Frontal cortex (tissue), 4 donors: ENCODE data around the gene CAB39L. TPM values are rescaled to one million over a fixed set of nuclear protein-coding genes. Genes with fewer than 3 reads are reported as not detected.

Experiments
- DNase-seq, 2 donors: peaks; one replicate each; pipeline ENCODE4 v3.0.0; 2012; ENCODE audit warnings: low spot score in 2 of 2
- FAIRE-seq: peaks from 2 replicates; lab custom pipeline; 2012; peaks lifted over from hg19 to GRCh38; lab: Jason Lieb, UNC
- total RNA-seq: library from RNA; depleted of rRNA; stranded (reverse); fragments of >200 nt; gene quantifications from one replicate; pipeline ENCODE4 v1.2.3, GENCODE V29; 2014
- donor health status: control.
- donor health status: control.
- donor health status: control.

Gene CAB39L
- total RNA-seq: 43.2 TPM

- peak; percentile 53 for FAIRE-seq
- DNase-seq: peak; percentile 79 to 88
Measured at GRCh38 chr13:49443704-49444523, at the start of gene CAB39L, which contains the start of gene SETDB2. CAB39L (minus strand) TSS chr13:49444064; CDS start chr13:49382910, 61,154 bp downstream. SETDB2 (plus strand) TSS chr13:49444274; CDS start chr13:49451894, 7,620 bp downstream.

- FAIRE-seq: no peak
- DNase-seq: no peak
Measured at GRCh38 chr13:49488563-49488962, 44.7 kb upstream of the CAB39L start.

- FAIRE-seq: no peak
- no peak for DNase-seq
Measured at GRCh38 chr13:49481788-49482187, 37.9 kb upstream of the CAB39L start.

GRCh38 chr13:49476529-49476928 is 32.7 kb upstream of the CAB39L start:
- DNase-seq: no peak
- no peak for FAIRE-seq

- DNase-seq (no peak), FAIRE-seq (no peak)
Measured at GRCh38 chr13:49472186-49472585, 28.3 kb upstream of the CAB39L start.

- FAIRE-seq: no peak
Measured at GRCh38 chr13:49466292-49466838, 22.5 kb upstream of the CAB39L start.

GRCh38 chr13:49464621-49465325 is 20.9 kb upstream of the CAB39L start:
- DNase-seq (no peak), FAIRE-seq (no peak)

More at GRCh38 chr13:49466292-49466838, 22.5 kb upstream of the CAB39L start:
- DNase-seq: no peak

GRCh38 chr13:49464085-49464484 is 20.2 kb upstream of the CAB39L start:
- no peak for DNase-seq
- no peak for FAIRE-seq

- FAIRE-seq (no peak), DNase-seq (no peak)
Measured at GRCh38 chr13:49459580-49459979, 15.7 kb upstream of the CAB39L start.

- DNase-seq: no peak
- FAIRE-seq: no peak
Measured at GRCh38 chr13:49457221-49457620, 13.4 kb upstream of the CAB39L start.

GRCh38 chr13:49456156-49456555 is 12.3 kb upstream of the CAB39L start:
- FAIRE-seq: no peak
- DNase-seq: no peak

- FAIRE-seq: no peak
Measured at GRCh38 chr13:49455007-49455398, 11.1 kb upstream of the CAB39L start.

GRCh38 chr13:49454388-49455006 is 10.6 kb upstream of the CAB39L start:
- FAIRE-seq (peak; percentile 13), DNase-seq (no peak)

More at GRCh38 chr13:49455007-49455398, 11.1 kb upstream of the CAB39L start:
- DNase-seq: no peak

GRCh38 chr13:49453465-49453864 is 9.6 kb upstream of the CAB39L start:
- DNase-seq (no peak), FAIRE-seq (no peak)

- FAIRE-seq (no peak), DNase-seq (no peak)
Measured at GRCh38 chr13:49452725-49453457, 9.0 kb upstream of the CAB39L start.

GRCh38 chr13:49450105-49450819 is 6.4 kb upstream of the CAB39L start:
- DNase-seq (no peak), FAIRE-seq (no peak)

- FAIRE-seq (no peak), DNase-seq (no peak)
Measured at GRCh38 chr13:49448753-49449152, 4.9 kb upstream of the CAB39L start.

- FAIRE-seq: no peak
- no peak for DNase-seq
Measured at GRCh38 chr13:49446473-49446872, 2.6 kb upstream of the CAB39L start.
